Stimulated activated CD4-positive, alpha-beta T cell treated with anti-CD3 and anti-CD28 coated beads, Interleukin-4, amount 100 ng/mL, for 4 hours (primary cell): ENCODE results near the gene RFX2.

ENCODE experiments used
- DNase-seq, 2 experiments: peaks; one replicate each; pipeline ENCODE4 v3.0.0-alpha.2; 2020

The RFX2 gene

GRCh38 chr19:6058518-6059201, 51.6 kb downstream of the RFX2 start:
- no peak for DNase-seq

DNA sequence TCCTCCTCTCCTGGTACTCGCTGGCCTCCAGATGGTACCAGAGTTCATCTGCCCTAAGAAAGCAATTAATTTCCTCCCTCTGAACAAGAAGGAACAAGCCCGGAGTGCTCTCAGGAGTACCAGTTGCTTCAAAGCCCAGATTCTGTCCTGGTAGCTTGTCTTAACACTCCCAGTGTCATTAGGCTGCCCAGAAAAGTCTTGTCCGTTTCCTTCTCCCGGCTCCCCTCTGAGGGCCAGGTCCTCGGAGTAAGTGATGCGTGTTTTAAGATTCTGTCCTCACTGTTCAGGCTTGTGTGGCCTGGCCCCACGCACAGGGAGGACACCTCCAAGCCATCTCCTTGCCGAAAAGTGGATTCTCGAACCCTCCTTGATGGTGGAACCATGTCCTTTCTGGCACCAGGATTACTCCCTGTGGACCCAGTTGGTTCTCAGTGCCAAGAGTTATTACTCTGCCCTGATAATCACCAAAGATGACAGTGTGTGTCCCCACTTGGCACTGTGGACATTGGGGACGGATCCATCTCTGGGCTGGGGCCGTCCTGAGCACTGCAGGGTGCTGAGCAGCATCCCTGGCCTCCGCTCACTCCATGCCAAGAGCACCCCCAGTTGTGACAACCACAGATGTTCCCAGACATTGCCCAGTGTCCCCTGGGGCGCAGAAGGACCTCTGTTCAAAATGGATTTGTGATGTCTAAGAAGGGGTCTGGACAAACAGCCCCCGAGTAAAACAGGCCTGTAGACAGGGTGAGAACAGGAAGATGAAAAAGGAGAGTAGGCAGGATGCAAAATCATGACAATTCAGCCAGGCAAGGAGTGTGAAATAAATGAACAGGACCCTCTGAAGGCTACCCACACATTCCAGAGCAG, 52.4 kb downstream of the RFX2 start:
- DNase-seq: no peak

- DNase-seq: no peak
These were observed 53.3 kb downstream of the RFX2 start for GRCh38 chr19:6056801-6057650.

DNA sequence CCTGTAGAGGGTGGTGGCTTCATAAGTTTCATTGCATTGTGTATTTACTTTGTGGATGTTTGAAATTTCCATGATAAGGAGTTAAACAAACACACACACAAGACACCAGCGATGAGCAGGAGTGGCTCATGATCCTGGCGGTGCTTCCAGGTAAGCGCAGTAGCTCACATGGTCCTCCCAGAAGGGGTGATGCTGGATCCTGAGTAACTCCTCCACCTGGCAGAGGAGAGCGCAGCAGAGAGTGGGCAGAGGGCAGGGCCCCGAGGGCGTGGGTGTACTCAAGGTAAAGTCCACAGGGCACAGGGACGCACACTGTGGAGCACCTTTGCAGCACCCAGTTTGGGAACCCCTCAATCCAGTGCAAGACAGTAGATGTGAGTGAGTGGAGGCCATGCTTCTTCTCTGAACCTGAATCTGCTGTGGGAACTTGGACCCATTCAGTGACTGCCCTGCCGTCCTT, 54.0 kb downstream of the RFX2 start:
- DNase-seq: no peak

DNA sequence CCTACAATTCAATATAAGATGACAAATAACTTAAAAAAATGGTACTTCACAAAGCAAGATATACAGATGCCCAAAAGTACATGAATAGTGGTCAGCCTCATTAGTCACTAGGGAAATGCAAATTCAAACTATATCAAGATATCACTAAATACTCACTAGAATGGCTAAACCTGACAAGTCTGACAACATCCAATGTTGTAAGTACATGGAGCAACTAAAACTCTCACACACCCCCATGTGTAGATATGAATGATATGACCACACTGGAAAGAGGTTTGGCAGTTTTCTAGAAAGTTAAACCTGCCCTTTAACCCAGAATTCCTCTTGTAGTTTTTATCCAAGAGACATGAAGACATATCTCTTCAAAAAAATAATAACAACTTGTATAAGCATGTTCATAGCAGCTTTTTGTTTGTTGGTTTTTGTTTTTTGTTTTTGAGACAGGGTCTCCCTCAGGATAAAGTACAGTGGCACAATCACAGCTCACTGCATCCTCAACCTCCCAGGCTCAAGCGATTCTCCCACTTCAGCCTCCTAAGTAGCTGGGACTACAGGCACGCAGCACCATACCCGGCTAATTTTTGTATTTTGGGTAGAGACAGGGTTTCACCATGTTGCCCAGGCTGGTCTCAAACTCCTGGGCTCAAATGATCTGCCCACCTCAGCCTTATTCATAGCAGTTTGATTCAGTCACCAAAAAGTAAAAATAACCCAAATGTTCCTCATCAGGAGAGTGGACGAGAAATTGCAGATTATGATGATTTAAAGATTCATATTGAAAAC, 55.1 kb downstream of the RFX2 start:
- no peak for DNase-seq

DNA sequence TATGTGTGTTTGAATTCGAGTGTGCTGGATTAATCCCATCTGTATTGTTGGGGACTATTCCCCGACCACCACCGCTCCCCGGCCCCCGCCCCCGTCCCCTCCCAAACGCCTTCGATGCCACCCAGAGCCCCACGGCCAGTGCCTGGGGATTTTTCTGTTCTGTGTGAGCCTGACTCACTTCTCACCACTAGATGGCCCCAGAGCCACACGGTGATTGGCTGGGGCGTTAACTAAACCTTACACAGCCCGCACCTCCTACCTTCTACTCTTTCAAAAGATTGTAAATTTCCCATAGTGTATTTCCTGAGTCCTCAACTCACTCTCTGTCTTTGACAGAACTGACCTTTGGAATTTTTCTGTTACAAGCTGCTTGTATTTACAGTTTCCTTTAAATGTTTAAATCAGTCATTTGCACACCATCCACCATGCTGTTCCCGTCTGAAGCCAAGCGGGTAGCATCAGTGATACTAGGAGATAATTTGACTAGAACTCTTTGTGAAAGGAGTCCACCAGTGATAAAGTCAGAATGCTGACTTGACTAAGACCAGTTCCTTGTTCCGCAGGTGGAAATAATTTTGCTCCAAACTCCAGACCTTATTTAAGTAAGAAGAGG, 61.4 kb downstream of the RFX2 start:
- DNase-seq: peak; percentile 68 to 72

DNA sequence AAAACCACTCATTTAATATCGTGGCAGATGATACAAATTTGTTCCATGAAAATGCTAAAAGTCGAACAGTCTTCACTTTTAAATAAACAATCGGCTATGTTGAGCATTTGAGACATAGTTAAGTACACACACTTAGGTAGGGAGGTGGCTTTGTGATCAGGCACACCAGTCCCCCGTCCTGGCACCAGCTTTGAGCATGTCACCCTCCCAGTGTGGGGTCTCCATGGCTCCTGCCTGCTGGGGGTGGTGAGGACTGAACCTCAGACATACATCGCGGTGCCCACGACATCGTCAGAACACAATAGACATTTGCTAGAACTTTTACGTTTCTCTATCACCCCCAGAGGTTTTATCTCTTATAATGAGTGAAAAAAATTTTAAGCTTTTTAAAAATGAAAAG, 62.0 kb downstream of the RFX2 start:
- no peak for DNase-seq

GRCh38 chr19:6047741-6048251, 62.5 kb downstream of the RFX2 start:
- no peak for DNase-seq

GRCh38 chr19:6047256-6047655, 63.0 kb downstream of the RFX2 start:
- no peak for DNase-seq

DNA sequence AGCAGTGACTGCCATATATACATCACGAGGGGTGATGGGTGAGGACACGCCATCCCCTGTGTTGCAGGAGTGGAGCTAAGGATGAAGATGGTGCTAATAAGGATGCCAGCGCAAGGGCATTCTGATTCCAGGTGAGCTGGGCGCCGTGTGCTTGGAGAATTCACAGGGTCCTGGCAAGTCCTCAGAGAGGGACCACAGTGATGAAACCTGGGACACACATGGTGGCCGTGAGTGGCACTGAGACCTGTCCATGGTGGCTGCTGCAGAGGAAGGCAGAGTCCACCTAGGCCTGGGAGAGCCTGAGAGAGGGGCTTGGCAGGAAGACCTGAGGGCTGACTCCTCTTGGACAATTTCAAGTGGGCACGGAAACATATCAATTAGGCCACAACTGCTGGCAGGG, 65.2 kb downstream of the RFX2 start:
- no peak for DNase-seq

DNA sequence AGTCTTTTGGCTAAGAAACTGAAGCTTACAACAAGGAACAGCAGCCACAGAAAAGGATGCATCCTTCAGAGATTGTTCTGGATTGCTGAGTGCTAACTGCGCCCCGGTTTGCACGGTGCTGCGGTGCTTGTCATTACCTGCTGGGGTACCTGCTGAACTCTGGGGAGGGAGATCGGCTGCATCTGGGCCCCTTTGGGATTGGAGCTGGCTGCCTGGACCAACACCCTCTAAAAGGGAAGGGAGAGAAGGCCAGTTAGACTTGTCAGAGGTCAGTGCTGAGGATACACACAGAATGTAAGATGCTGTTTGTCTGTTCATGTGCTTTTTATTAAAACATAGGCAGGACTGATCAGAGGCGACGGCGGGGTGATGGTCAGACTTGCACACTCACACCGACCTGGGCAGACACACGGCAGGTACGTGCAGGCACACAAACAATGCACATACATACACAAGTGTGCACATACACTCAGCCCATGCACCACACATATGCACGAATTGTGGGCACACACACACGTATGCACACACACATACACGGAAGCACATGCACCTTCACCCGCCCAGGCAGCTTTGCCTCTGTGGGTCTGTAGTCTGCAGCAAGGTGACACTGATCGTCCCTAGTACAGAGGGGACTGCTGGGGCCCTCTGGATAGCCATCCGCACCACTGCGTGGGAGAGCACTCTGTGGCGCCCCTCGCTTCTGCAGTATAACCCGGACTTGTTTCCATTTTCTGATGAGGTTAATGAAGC, 66.1 kb downstream of the RFX2 start:
- no peak for DNase-seq

- no peak for DNase-seq
These were observed 67.2 kb downstream of the RFX2 start for GRCh38 chr19:6042776-6043726.

- no peak for DNase-seq
These were observed 68.3 kb downstream of the RFX2 start for GRCh38 chr19:6041991-6042481.

DNA sequence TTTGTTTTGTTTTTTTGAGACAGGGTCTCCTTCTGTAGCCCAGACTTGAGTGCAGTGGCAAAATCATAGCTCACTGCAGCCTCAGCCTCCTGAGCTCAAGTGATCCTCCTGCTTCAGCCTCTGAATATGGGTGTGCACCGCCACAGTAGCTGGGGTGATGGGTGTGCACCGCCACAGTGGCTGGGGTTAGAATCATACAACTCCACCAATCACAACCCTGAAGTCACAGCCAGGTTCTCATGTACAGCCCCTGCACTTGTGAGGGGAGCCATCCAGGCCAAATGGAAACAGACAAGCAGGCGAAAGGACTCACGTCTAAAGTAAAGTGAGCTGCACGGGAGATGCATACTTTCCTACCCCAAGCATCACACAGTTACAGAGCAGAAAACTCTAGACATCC, 69.2 kb downstream of the RFX2 start:
- DNase-seq: no peak

- DNase-seq: no peak
These were observed 70.6 kb downstream of the RFX2 start for GRCh38 chr19:6039566-6040225.

GRCh38 chr19:6038634-6039405, 71.5 kb downstream of the RFX2 start:
- DNase-seq: no peak

DNA sequence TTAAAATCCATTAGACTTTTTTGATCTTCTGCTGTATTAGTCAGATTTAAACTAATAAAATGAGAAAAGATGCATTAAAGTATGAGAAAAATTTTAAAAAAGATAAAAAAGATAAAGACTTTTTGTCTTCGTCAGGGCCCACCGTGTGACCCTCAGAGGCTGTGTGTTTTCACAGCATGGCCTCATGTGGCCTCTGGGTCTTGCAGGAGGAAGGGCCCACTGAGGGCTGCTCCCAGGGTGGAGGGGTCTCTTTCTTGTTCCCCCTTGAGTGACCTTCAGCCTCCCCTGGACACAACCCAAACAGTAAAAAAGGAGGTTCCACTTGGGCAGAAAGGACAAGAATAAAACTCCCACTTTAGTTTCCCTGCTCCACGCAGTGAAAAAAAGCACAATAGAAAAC, 75.3 kb downstream of the RFX2 start:
- no peak for DNase-seq

GRCh38 chr19:6034512-6034911, 75.8 kb downstream of the RFX2 start:
- no peak for DNase-seq
